Testis (tissue), 3 donors: ENCODE data around the gene DYNC1I1. TPM values are rescaled to one million over a fixed set of nuclear protein-coding genes. Genes with fewer than 3 reads are reported as not detected.

Experiments
- DNase-seq: peaks from one replicate; pipeline ENCODE4 v3.0.0-alpha.2; 2019
- H3K27ac ChIP-seq, 2 donors: fragments of 200-600 bp; sonication (generic); one replicate each; pipeline ENCODE4 v1.5.1; 2019
- H3K27me3 ChIP-seq: fragments of 200-600 bp; sonication (generic); one replicate; pipeline ENCODE4 v1.5.1; 2019
- H3K36me3 ChIP-seq: fragments of 200-600 bp; sonication (generic); one replicate; pipeline ENCODE4 v1.5.1; 2017; ENCODE audit warnings: low read depth; ENCODE audit errors: missing control alignments
- H3K4me1 ChIP-seq: fragments of 200-600 bp; sonication (generic); one replicate; pipeline ENCODE4 v1.5.1; 2019
- H3K4me3 ChIP-seq, 2 donors: fragments of 200-600 bp; sonication (generic); one replicate each; pipeline ENCODE4 v1.5.1; 2017 to 2019
- H3K9me3 ChIP-seq: fragments of 200-600 bp; sonication (generic); one replicate; pipeline ENCODE4 v1.5.1; 2017
- POLR2A ChIP-seq: fragments of 450-650 bp; IDR thresholded peaks from one replicate; pipeline ENCODE4 v1.6.1; 2017; ENCODE audit warnings: antibody characterized with exemption, mild to moderate bottlenecking, moderate library complexity
- whole genome bisulfite sequencing, 2 donors: methylation state at CpG; one replicate each; pipeline ENCODE4 v1.1.5; 2018; 5-methylcytosine and 5-hydroxymethylcytosine counted together
- intact Hi-C: fragments of 100-400 bp; cut with DNase I; formaldehyde crosslinking; loops from one replicate; pipeline ENCODE4 v1.15.1; 2023; ENCODE audit warnings: low total_unique reads
- polyA plus RNA-seq: library from polyadenylated mRNA; stranded (reverse); fragments of 350-450 nt; fragmentation: Illumina TruSeq; extraction: RNeasy Lipid Tissue Mini Kit (QIAGEN cat#74804); gene quantifications from one replicate; pipeline ENCODE4 v1.2.3, GENCODE V29; 2014; ENCODE audit warnings: low read depth, low replicate concordance; ENCODE audit not compliant: insufficient read depth
- total RNA-seq, 2 donors: library from RNA; depleted of rRNA; stranded (reverse); fragments of >200 nt; gene quantifications; one replicate each; pipeline ENCODE4 v1.2.3, GENCODE V29; 2016
- TF ChIP-seq, protein P1 (sequence below), 3 experiments: fragments of 450-650 bp in 2 of 3; fragments of 200-600 bp in 1 of 3; sonication (generic) in 1 of 3; IDR thresholded peaks; one replicate each; pipeline ENCODE4 v1.5.1; 2016 to 2019; ENCODE audit warnings: antibody characterized with exemption in 3 of 3, mild to moderate bottlenecking in 2 of 3, moderate library complexity in 1 of 3

Gene DYNC1I1
- total and polyA plus RNA-seq, 3 donors from 2014 or later, result 3.7 to 7.1 (median 5.0) TPM

DNA sequence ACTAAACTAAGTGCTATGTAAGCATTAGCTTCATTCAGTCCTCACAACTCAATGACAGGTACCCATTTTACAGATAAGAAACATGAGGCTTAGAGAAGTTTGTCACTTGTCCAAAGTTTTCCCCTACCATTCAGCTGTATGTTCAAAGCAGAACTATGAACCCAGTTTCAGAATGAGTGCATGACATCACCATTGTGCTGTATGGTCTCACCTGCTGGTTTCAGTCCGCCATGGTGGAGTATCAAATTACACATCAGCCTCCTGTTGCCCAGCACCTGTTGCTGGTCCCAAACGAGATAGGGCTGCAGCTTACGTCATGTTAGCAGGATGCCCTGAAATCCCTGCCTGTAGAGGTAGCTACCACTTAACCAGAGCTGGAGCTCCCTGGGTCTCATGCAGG is 95.0 kb downstream of the DYNC1I1 start:
- Histone ChIP-seq H3K4me1 (no peaks in the 10 kb centered on the region), H3K27ac (no peak overlapping the region), H3K4me3 (no peak overlapping the region), H3K36me3 (no peaks in the 10 kb centered on the region), H3K9me3 (no peaks in the 10 kb centered on the region), H3K27me3 (no peaks in the 10 kb centered on the region)
- 67 to 88% methylated on average over 2 to 3 of the region's 3 CpGs for WGBS, 2 donors
- intact Hi-C loops, result no loop called here
- DNase-seq, result no peak
- TF ChIP-seq POLR2A, result no peak
- TF ChIP-seq, protein P1, sequence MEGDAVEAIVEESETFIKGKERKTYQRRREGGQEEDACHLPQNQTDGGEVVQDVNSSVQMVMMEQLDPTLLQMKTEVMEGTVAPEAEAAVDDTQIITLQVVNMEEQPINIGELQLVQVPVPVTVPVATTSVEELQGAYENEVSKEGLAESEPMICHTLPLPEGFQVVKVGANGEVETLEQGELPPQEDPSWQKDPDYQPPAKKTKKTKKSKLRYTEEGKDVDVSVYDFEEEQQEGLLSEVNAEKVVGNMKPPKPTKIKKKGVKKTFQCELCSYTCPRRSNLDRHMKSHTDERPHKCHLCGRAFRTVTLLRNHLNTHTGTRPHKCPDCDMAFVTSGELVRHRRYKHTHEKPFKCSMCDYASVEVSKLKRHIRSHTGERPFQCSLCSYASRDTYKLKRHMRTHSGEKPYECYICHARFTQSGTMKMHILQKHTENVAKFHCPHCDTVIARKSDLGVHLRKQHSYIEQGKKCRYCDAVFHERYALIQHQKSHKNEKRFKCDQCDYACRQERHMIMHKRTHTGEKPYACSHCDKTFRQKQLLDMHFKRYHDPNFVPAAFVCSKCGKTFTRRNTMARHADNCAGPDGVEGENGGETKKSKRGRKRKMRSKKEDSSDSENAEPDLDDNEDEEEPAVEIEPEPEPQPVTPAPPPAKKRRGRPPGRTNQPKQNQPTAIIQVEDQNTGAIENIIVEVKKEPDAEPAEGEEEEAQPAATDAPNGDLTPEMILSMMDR (IDR thresholded peaks at IDR 0.05), result no peak

DNA sequence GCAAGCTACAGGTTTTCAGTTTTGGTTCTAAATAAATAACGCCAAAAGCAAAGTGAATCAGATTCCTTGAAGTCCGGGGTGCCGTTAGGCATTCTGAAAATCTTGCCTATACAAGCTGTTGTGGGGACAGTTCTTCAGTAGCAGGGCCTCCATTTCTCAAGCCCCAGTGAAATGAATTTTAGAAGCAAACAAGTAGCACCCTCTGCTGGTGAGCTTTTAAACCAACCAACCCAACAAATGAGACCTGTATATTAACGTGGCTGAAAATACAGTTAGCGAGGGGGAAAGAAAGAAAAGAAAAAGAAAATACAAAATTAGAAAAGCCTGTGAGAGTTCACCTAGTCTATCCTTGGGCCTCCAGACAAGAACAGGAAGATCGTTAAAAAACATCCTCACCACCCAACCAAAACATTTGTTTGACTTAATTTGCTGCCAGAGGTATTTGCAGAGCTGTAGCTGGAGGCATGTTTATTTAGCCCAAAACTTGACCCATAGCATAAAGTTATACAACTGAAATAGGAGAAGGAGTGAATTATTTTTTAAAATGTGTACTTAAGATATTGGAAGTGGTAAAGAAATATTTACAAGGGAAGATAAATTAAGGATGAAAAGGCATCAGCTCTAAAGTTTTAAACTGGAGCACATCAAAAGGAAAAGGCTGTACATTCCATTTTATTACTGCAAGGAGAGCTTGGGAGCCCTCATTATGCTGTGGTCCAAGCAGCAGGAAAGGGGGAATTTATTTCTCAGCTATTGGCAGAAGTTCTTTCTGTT is 98.9 kb downstream of the DYNC1I1 start:
- TF ChIP-seq, protein P1 (IDR thresholded peaks at IDR 0.05), result peak in 2 of 3 experiments; percentile 56 to 67
- no peak for TF ChIP-seq POLR2A
- DNase-seq, result peak; percentile 59
- intact Hi-C loops, result loop anchor here (5.0 kb wide), 1 partner anchor 144 kb away; no protein-coding TSS in a partner anchor
- H3K4me1 ChIP-seq, result peaks cover 5% of the 10 kb centered on the region
- H3K36me3 ChIP-seq, result no peaks in the 10 kb centered on the region
- no peak overlapping the region for H3K4me3 ChIP-seq
- H3K27me3 ChIP-seq, result no peaks in the 10 kb centered on the region
- H3K9me3 ChIP-seq, result no peaks in the 10 kb centered on the region
- H3K27ac ChIP-seq, result no peak overlapping the region
- 28 to 33% methylated on average over 6 of the region's 6 CpGs for WGBS, 2 donors

DNA sequence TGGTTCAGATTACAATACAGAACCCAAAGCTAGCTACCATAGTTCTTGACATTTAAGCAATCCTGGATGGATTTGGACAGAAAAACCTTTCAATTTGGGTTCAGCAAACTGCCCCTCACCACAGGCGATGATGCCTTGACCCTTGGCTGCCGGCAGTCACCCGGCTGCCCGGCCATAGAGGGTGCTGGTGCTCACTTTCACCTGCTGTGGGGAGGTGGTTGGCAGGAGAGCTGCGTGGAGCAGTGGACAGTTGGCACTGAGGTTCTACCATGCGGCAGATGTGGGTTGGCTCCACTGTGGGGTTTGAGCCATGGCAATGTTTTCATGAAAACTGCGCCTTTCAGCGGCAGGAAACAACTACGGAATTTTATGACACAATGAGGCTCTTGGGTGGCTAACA is 99.5 kb downstream of the DYNC1I1 start:
- Histone ChIP-seq H3K27ac (no peak overlapping the region), H3K4me1 (peaks cover 5% of the 10 kb centered on the region), H3K27me3 (no peaks in the 10 kb centered on the region), H3K9me3 (no peaks in the 10 kb centered on the region), H3K36me3 (no peaks in the 10 kb centered on the region), H3K4me3 (no peak overlapping the region)
- TF ChIP-seq, protein P1 (IDR thresholded peaks at IDR 0.05), result no peak
- TF ChIP-seq POLR2A, result no peak
- DNase-seq, result no peak
- WGBS, 2 donors, result 88 to 93% methylated on average over 8 to 9 of the region's 9 CpGs
- intact Hi-C loops, result loop anchor here (5.0 kb wide), 1 partner anchor 145 kb away; no protein-coding TSS in a partner anchor

DNA sequence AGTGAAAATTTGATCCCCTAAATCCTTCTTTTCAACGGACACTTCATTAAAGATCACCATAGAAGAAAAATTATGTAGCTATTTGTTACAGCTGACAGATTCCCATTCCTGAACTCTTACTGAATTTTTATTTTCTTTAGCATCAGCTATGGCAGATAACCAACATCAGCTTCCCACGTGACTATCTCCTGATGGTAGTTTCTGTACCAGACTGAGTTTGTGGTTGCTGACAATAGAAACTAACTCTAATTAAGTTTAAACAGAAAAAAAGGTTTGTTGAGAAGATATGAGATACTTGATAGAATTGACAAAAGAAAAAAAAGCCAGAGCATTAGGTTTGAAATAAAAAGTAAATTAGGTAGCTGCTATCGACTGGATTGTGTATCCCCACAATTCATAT is 101.8 kb downstream of the DYNC1I1 start:
- no peak overlapping the region for H3K4me3 ChIP-seq
- no peaks in the 10 kb centered on the region for H3K9me3 ChIP-seq
- no peak for DNase-seq
- H3K36me3 ChIP-seq, result no peaks in the 10 kb centered on the region
- TF ChIP-seq, protein P1 (IDR thresholded peaks at IDR 0.05), result no peak
- TF ChIP-seq POLR2A, result no peak
- peaks cover 5% of the 10 kb centered on the region for H3K4me1 ChIP-seq
- intact Hi-C loops, result loop anchor here (5.0 kb wide), 1 partner anchor 147 kb away; no protein-coding TSS in a partner anchor
- no peaks in the 10 kb centered on the region for H3K27me3 ChIP-seq
- WGBS, 2 donors, result 82 to 85% methylated on average over 3 of the region's 3 CpGs
- H3K27ac ChIP-seq, result no peak overlapping the region
